K562 (cell line): ENCODE results near the gene SAMD8. TPM values are rescaled to one million over a fixed set of nuclear protein-coding genes. Genes with fewer than 3 reads are reported as not detected.

ENCODE experiments used
- ATF1 ChIP-seq, 2 experiments: fragments of 450-650 bp in 1 of 2; IDR thresholded peaks; 2 replicates each; pipeline ENCODE4 v1.6.1; 2016; ENCODE audit warnings: missing compliant biosample characterization in 1 of 2, missing genetic modification characterization in 1 of 2
- ATF7 ChIP-seq: fragments of 450-650 bp; IDR thresholded peaks from 2 replicates; pipeline ENCODE4 v1.7.1; 2014; ENCODE audit warnings: mild to moderate bottlenecking, moderate library complexity
- BCOR ChIP-seq: fragments of 450-650 bp; IDR thresholded peaks from 2 replicates; pipeline ENCODE4 v1.6.1; 2016
- ELF4 ChIP-seq: fragments of 450-650 bp; formaldehyde crosslinking; IDR thresholded peaks from 2 replicates; pipeline ENCODE4 v1.4.0; 2022; ENCODE audit warnings: missing genetic modification characterization
- PHB2 ChIP-seq: fragments of 450-650 bp; IDR thresholded peaks from 2 replicates; pipeline ENCODE4 v1.6.1; 2017; ENCODE audit warnings: low read depth
- POLR2H ChIP-seq: IDR thresholded peaks from 2 replicates; pipeline ENCODE4 v1.6.1; 2016; ENCODE audit warnings: missing genetic modification characterization, low read depth, mild to moderate bottlenecking, control low read depth, missing compliant biosample characterization, moderate library complexity
- POLR3A ChIP-seq: IDR thresholded peaks from 2 replicates; pipeline ENCODE4 v1.6.1; 2011; ENCODE audit warnings: borderline replicate concordance, mild to moderate bottlenecking, moderate library complexity; ENCODE audit not compliant: insufficient read length, insufficient read depth; ENCODE audit errors: extremely low read depth
- SIN3B ChIP-seq: fragments of 450-650 bp; IDR thresholded peaks from 2 replicates; pipeline ENCODE4 v1.6.1; 2017; ENCODE audit warnings: low read depth, mild to moderate bottlenecking, moderate library complexity
- SMAD3 ChIP-seq: fragments of 450-650 bp; formaldehyde crosslinking; conservative IDR thresholded peaks from 2 replicates; pipeline ENCODE4 v1.4.0; 2020; ENCODE audit warnings: mild to moderate bottlenecking
- SMARCA5 ChIP-seq: fragments of 450-650 bp; IDR thresholded peaks from 2 replicates; pipeline ENCODE4 v1.6.1; 2016
- SMARCE1 ChIP-seq: fragments of 450-650 bp; IDR thresholded peaks from 2 replicates; pipeline ENCODE4 v1.7.1; 2016; ENCODE audit warnings: mild to moderate bottlenecking
- STAT5A ChIP-seq: IDR thresholded peaks from 2 replicates; pipeline ENCODE4 v1.6.1; 2012; ENCODE audit warnings: low read length, inconsistent platforms, borderline replicate concordance
- TARDBP ChIP-seq: fragments of 450-650 bp; IDR thresholded peaks from 2 replicates; pipeline ENCODE4 v1.6.1; 2016
- ZBTB2 ChIP-seq: fragments of 450-650 bp; IDR thresholded peaks from 2 replicates; pipeline ENCODE4 v1.6.1; 2016; ENCODE audit warnings: antibody characterized with exemption
- ZC3H4 ChIP-seq: sonication (generic); formaldehyde crosslinking; IDR thresholded peaks from 2 replicates; pipeline ENCODE4 v1.9.0; 2021; ENCODE audit warnings: missing genetic modification reagents, borderline replicate concordance
- ZFP30 ChIP-seq: fragments of 250-450 bp; sonication (Bioruptor Pico); IDR thresholded peaks from 2 replicates; pipeline ENCODE4 v1.8.0; 2022; ENCODE audit warnings: moderate library complexity, mild to moderate bottlenecking, inconsistent platforms, borderline replicate concordance
- ZNF174 ChIP-seq: fragments of 250-450 bp; sonication (Bioruptor Pico); IDR thresholded peaks from 2 replicates; pipeline ENCODE4 v1.4.0; 2020; ENCODE audit warnings: mild to moderate bottlenecking
- ZNF23 ChIP-seq: fragments of 250-450 bp; sonication (Bioruptor Pico); IDR thresholded peaks from 2 replicates; pipeline ENCODE4 v1.4.0; 2020; ENCODE audit warnings: mild to moderate bottlenecking
- ZNF263 ChIP-seq: sonication (generic); formaldehyde crosslinking; IDR thresholded peaks from 2 replicates; pipeline ENCODE4 v1.8.0; 2022; ENCODE audit warnings: mild to moderate bottlenecking, missing genetic modification reagents, borderline replicate concordance
- ZNF639 ChIP-seq, 2 experiments: fragments of 200-800 bp in 1 of 2; sonication (Bioruptor generic) in 1 of 2; sonication (generic) in 1 of 2; formaldehyde crosslinking in 1 of 2; IDR thresholded peaks in 1 of 2; conservative IDR thresholded peaks in 1 of 2; 2 replicates each; pipeline versions ENCODE4 v1.5.0 to v1.6.1; 2016 to 2020; ENCODE audit warnings: missing compliant biosample characterization in 1 of 2, missing genetic modification characterization in 1 of 2, missing genetic modification reagents in 1 of 2
- ZNF707 ChIP-seq: fragments of 250-450 bp; sonication (Bioruptor Pico); conservative IDR thresholded peaks from 2 replicates; pipeline ENCODE4 v1.8.0; 2022; ENCODE audit warnings: inconsistent platforms, mild to moderate bottlenecking, moderate library complexity
- ZNF76 ChIP-seq: fragments of 250-450 bp; sonication (Bioruptor Pico); IDR thresholded peaks from 2 replicates; pipeline ENCODE4 v1.4.0; 2020; ENCODE audit warnings: mild to moderate bottlenecking, moderate library complexity, borderline replicate concordance
- polyA plus RNA-seq, 8 experiments: library from polyadenylated mRNA; depleted of rRNA in 4 of 8; stranded (reverse) in 5 of 8; unstranded in 3 of 8; fragments of >200 nt; fragmentation: Nextera tagmentation in 2 of 8; fragmentation: Illumina TruSeq in 1 of 8; extraction: Ambion mirVana in 2 of 8; extraction: Trizol in 1 of 8; gene quantifications; 2 replicates each; pipeline versions ENCODE4 v1.2.1 to v1.2.3, GENCODE V29; 2011 to 2014; ENCODE audit warnings: inconsistent platforms in 1 of 8, missing spikeins in 1 of 8
- total RNA-seq, 7 experiments: library from RNA; depleted of rRNA in 6 of 7; stranded (reverse); fragments of >200 nt in 6 of 7; fragmentation: Illumina TruSeq in 2 of 7; extraction: Trizol in 2 of 7; gene quantifications; 2 replicates each; pipeline versions ENCODE4 v1.2.1 to v1.2.3, GENCODE V29; 2011 to 2021; ENCODE audit warnings: low replicate concordance in 1 of 7
- TF ChIP-seq, protein P1 (sequence below), 2 experiments: fragments of 450-650 bp in 1 of 2; sonication (generic) in 1 of 2; formaldehyde crosslinking in 1 of 2; IDR thresholded peaks in 1 of 2; conservative IDR thresholded peaks in 1 of 2; 2 replicates each; pipeline versions ENCODE4 v1.6.1 to v1.8.1; 2016 to 2023; ENCODE audit warnings: mild to moderate bottlenecking in 2 of 2, moderate library complexity in 2 of 2, inconsistent platforms in 1 of 2, missing genetic modification reagents in 1 of 2
- TF ChIP-seq, protein P2 (sequence below): fragments of 250-450 bp; sonication (Bioruptor Pico); IDR thresholded peaks from 2 replicates; pipeline ENCODE4 v1.8.0; 2022; ENCODE audit warnings: inconsistent platforms, mild to moderate bottlenecking, moderate library complexity, borderline replicate concordance

The SAMD8 gene
- total and polyA plus RNA-seq, 9 of the 15 experiments (the other 6 are each of a cell fraction or from before 2014, with no cell fraction given): 2.7 to 16.1 (median 6.2) TPM

- TF ChIP-seq ZNF639 (CRISPR knock-in tag; conservative IDR thresholded peaks at IDR 0.05 in 1 of 2, IDR thresholded peaks at IDR 0.05 in 1 of 2): peak in 1 of 2 experiments; percentile 100; a peak in 2 of 4 replicates
- TF ChIP-seq ELF4 (CRISPR knock-in tag): peak; percentile 77; the same call in 1 of the 2 replicates
- no peak; the same call in 1 of the 2 replicates for TF ChIP-seq ZNF263 (CRISPR knock-in tag)
- TF ChIP-seq, protein P1, sequence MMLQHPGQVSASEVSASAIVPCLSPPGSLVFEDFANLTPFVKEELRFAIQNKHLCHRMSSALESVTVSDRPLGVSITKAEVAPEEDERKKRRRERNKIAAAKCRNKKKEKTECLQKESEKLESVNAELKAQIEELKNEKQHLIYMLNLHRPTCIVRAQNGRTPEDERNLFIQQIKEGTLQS (IDR thresholded peaks at IDR 0.05): no peak
- TF ChIP-seq, protein P1 (CRISPR knock-in tag; conservative IDR thresholded peaks at IDR 0.05): no peak
- no peak for TF ChIP-seq ZNF76 (CRISPR knock-in tag)
- no peak for TF ChIP-seq TARDBP
- no peak for TF ChIP-seq ZNF23 (CRISPR knock-in tag)
- TF ChIP-seq, protein P2, sequence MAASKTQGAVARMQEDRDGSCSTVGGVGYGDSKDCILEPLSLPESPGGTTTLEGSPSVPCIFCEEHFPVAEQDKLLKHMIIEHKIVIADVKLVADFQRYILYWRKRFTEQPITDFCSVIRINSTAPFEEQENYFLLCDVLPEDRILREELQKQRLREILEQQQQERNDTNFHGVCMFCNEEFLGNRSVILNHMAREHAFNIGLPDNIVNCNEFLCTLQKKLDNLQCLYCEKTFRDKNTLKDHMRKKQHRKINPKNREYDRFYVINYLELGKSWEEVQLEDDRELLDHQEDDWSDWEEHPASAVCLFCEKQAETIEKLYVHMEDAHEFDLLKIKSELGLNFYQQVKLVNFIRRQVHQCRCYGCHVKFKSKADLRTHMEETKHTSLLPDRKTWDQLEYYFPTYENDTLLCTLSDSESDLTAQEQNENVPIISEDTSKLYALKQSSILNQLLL (CRISPR knock-in tag): no peak
- 0 out of 2 replicates have a peak, but pooled peaks have one; percentile 9 for TF ChIP-seq SMARCE1
- no peak for TF ChIP-seq ZC3H4 (CRISPR knock-in tag)
- no peak; the same call in 1 of the 2 replicates for TF ChIP-seq SMARCA5
- TF ChIP-seq ZNF707 (CRISPR knock-in tag): no peak
- no peak for TF ChIP-seq POLR3A
- TF ChIP-seq ATF1 (CRISPR knock-in tag; IDR thresholded peaks at IDR 0.05): no peak
- peak; percentile 79 for TF ChIP-seq ATF1 (tag; IDR thresholded peaks at IDR 0.05)
- TF ChIP-seq POLR2H: peak; percentile 55; the same call in 1 of the 2 replicates
- no peak for TF ChIP-seq ZNF174 (CRISPR knock-in tag)
- TF ChIP-seq ATF7: peak; percentile 78
- TF ChIP-seq PHB2: no peak; the same call in 1 of the 2 replicates
- no peak for TF ChIP-seq STAT5A
- TF ChIP-seq ZBTB2: peak; percentile 92
- TF ChIP-seq ZFP30: no peak
- TF ChIP-seq SMAD3 (CRISPR knock-in tag): no peak
- TF ChIP-seq BCOR: peak; percentile 61
- peak; percentile 67 for TF ChIP-seq SIN3B
Observed at GRCh38 chr10:75111365-75111906, at the start of gene SAMD8 (continued).
